OCI-LY3 (cell line): ENCODE data around the gene DOCK10.

Source experiments
- CTCF ChIP-seq: fragments of 200-600, 300-600 bp; sonication (generic); IDR thresholded peaks from 2 replicates; pipeline ENCODE4 v1.5.1; 2014; ENCODE audit warnings: antibody characterized with exemption, low read length, low read depth
- EZH2phosphoT487 ChIP-seq: fragments of 200-600 bp; shearing (Covaris generic); IDR thresholded peaks from 2 replicates; pipeline ENCODE4 v1.6.1; 2018; ENCODE audit warnings: antibody characterized with exemption, mixed run types, low read depth

- TF ChIP-seq CTCF (no peak), EZH2phosphoT487 (no peak)
These were observed 122.7 kb downstream of the DOCK10 start for GRCh38 chr2:224919472-224920110.
